H9 (cell line): ENCODE data around the gene TAGLN3. TPM values are rescaled to one million over a fixed set of nuclear protein-coding genes. Genes with fewer than 3 reads are reported as not detected.

Source experiments
- DNase-seq: peaks from one replicate; pipeline ENCODE4 v3.0.0-alpha.2; 2017
- H2AFZ ChIP-seq: one replicate; pipeline ENCODE4 v1.6.1; 2013; ENCODE audit warnings: mild to moderate bottlenecking, low read length, control low read depth, moderate library complexity
- H2AK5ac ChIP-seq: 2 replicates; pipeline ENCODE4 v1.6.1; 2013; ENCODE audit warnings: low read length, control low read depth, mixed read lengths; ENCODE audit not compliant: insufficient read length
- H2BK120ac ChIP-seq: one replicate; pipeline ENCODE4 v1.6.1; 2013; ENCODE audit warnings: low read depth, mild to moderate bottlenecking, low read length, control low read depth, inconsistent platforms; ENCODE audit not compliant: poor library complexity, severe bottlenecking
- H2BK12ac ChIP-seq: 2 replicates; pipeline ENCODE4 v1.6.1; 2013; ENCODE audit warnings: low read length, control low read depth, mixed read lengths, low read depth; ENCODE audit not compliant: insufficient read length
- H2BK15ac ChIP-seq: 2 replicates; pipeline ENCODE4 v1.6.1; 2013; ENCODE audit warnings: low read depth, low read length, control low read depth
- H2BK20ac ChIP-seq: one replicate; pipeline ENCODE4 v1.6.1; 2013; ENCODE audit warnings: low read depth, mild to moderate bottlenecking, low read length, control low read depth, inconsistent platforms; ENCODE audit not compliant: poor library complexity, severe bottlenecking
- H2BK5ac ChIP-seq: 2 replicates; pipeline ENCODE4 v1.6.1; 2013; ENCODE audit warnings: low read length, control low read depth, mixed read lengths; ENCODE audit not compliant: insufficient read length
- H3K14ac ChIP-seq: 2 replicates; pipeline ENCODE4 v1.6.1; 2013; ENCODE audit warnings: low read length, control low read depth; ENCODE audit not compliant: insufficient read depth
- H3K18ac ChIP-seq: 2 replicates; pipeline ENCODE4 v1.6.1; 2013; ENCODE audit warnings: low read depth, mild to moderate bottlenecking, mixed read lengths, low read length, control low read depth; ENCODE audit not compliant: insufficient read length
- H3K23ac ChIP-seq: 2 replicates; pipeline ENCODE4 v1.6.1; 2013; ENCODE audit warnings: low read length, control low read depth, mixed read lengths, low read depth; ENCODE audit not compliant: insufficient read length
- H3K23me2 ChIP-seq: 2 replicates; pipeline ENCODE4 v1.6.1; 2013; ENCODE audit warnings: low read depth, mild to moderate bottlenecking, mixed read lengths, low read length, control low read depth; ENCODE audit not compliant: insufficient read length, poor library complexity, severe bottlenecking
- H3K27ac ChIP-seq: 2 replicates; pipeline ENCODE4 v1.5.1; 2013; ENCODE audit warnings: low read length, control low read depth, mixed read lengths, low read depth; ENCODE audit not compliant: insufficient read length
- H3K27me3 ChIP-seq: 2 replicates; pipeline ENCODE4 v1.6.1; 2013; ENCODE audit warnings: low read length, control low read depth, inconsistent platforms; ENCODE audit not compliant: insufficient read depth
- H3K4ac ChIP-seq: 2 replicates; pipeline ENCODE4 v1.6.1; 2013; ENCODE audit warnings: low read depth, mild to moderate bottlenecking, control low read depth, inconsistent platforms, low read length, moderate library complexity
- H3K4me1 ChIP-seq: 2 replicates; pipeline ENCODE4 v1.6.1; 2013; ENCODE audit warnings: low read length, control low read depth, inconsistent platforms; ENCODE audit not compliant: insufficient read depth
- H3K4me2 ChIP-seq: 2 replicates; pipeline ENCODE4 v1.6.1; 2013; ENCODE audit warnings: low read length, control low read depth, mixed read lengths; ENCODE audit not compliant: insufficient read length, insufficient read depth
- H3K56ac ChIP-seq: 2 replicates; pipeline ENCODE4 v1.6.1; 2013; ENCODE audit warnings: low read depth, mild to moderate bottlenecking, mixed read lengths, low read length, control low read depth; ENCODE audit not compliant: insufficient read length
- H3K79me1 ChIP-seq: 2 replicates; pipeline ENCODE4 v1.6.1; 2013; ENCODE audit warnings: low read depth, mild to moderate bottlenecking, moderate library complexity, low read length, control low read depth, inconsistent platforms; ENCODE audit not compliant: insufficient read depth, poor library complexity, severe bottlenecking
- H3K79me2 ChIP-seq: 2 replicates; pipeline ENCODE4 v1.6.1; 2013; ENCODE audit warnings: low read length, control low read depth, inconsistent platforms; ENCODE audit not compliant: insufficient read depth
- H3K9ac ChIP-seq: 2 replicates; pipeline ENCODE4 v1.6.1; 2013; ENCODE audit warnings: low read length, control low read depth, mixed read lengths; ENCODE audit not compliant: insufficient read length; ENCODE audit errors: extremely low read depth
- H3K9me3 ChIP-seq: one replicate; pipeline ENCODE4 v1.6.1; 2013; ENCODE audit warnings: low read depth, low read length, inconsistent platforms; ENCODE audit not compliant: control insufficient read depth
- H3T11ph ChIP-seq: one replicate; pipeline ENCODE4 v1.6.1; 2013; ENCODE audit warnings: mild to moderate bottlenecking, low read length, control low read depth, inconsistent platforms
- H4K20me1 ChIP-seq: one replicate; pipeline ENCODE4 v1.6.1; 2013; ENCODE audit not compliant: control insufficient read depth, insufficient read length, insufficient read depth
- H4K5ac ChIP-seq: 2 replicates; pipeline ENCODE4 v1.6.1; 2013; ENCODE audit warnings: low read depth, mild to moderate bottlenecking, mixed read lengths, low read length, control low read depth; ENCODE audit not compliant: insufficient read length
- H4K8ac ChIP-seq: replicated peaks from 2 replicates; pipeline ENCODE4 v1.6.1; 2013; ENCODE audit warnings: low read length, control low read depth, mixed read lengths, low read depth; ENCODE audit not compliant: insufficient read length
- H4K91ac ChIP-seq: 2 replicates; pipeline ENCODE4 v1.6.1; 2013; ENCODE audit warnings: low read depth, mild to moderate bottlenecking, moderate library complexity, mixed read lengths, low read length, control low read depth; ENCODE audit not compliant: insufficient read length
- H3K27ac Mint-ChIP-seq, 3 experiments: 2 replicates in 2 of 3; 3 replicates in 1 of 3; pipeline ENCODE4 v1.8.0; 2020 to 2021; ENCODE audit warnings: mixed read lengths in 3 of 3, mild to moderate bottlenecking in 1 of 3, moderate library complexity in 1 of 3
- H3K27me3 Mint-ChIP-seq: 2 replicates; pipeline ENCODE4 v1.8.0; 2021; ENCODE audit warnings: low read depth, mild to moderate bottlenecking, moderate library complexity, mixed read lengths
- H3K36me3 Mint-ChIP-seq, 3 experiments: 2 replicates in 2 of 3; 3 replicates in 1 of 3; pipeline ENCODE4 v1.8.0; 2020 to 2021; ENCODE audit warnings: low read depth in 3 of 3, mixed read lengths in 3 of 3; ENCODE audit not compliant: insufficient read depth in 1 of 3
- H3K4me1 Mint-ChIP-seq, 2 experiments: 2 replicates each; pipeline ENCODE4 v1.8.0; 2020; ENCODE audit warnings: mixed read lengths in 2 of 2
- H3K4me3 Mint-ChIP-seq, 2 experiments: 2 replicates in 1 of 2; 3 replicates in 1 of 2; pipeline ENCODE4 v1.8.0; 2020 to 2021; ENCODE audit warnings: mild to moderate bottlenecking in 2 of 2, mixed read lengths in 2 of 2, moderate library complexity in 1 of 2
- H3K9me3 Mint-ChIP-seq, 2 experiments: 2 replicates in 1 of 2; 3 replicates in 1 of 2; pipeline ENCODE4 v1.8.0; 2020; ENCODE audit warnings: mild to moderate bottlenecking in 2 of 2, mixed read lengths in 2 of 2, moderate library complexity in 1 of 2
- WGBS: extraction: QIAGEN DNeasy Blood & Tissue Kit; methylation state at CpG from one replicate; pipeline ENCODE4 v1.1.7; 2013; ENCODE audit warnings: missing lambda C conversion rate, low lambda C conversion rate, mixed read lengths; ENCODE audit not compliant: insufficient read length; ENCODE audit errors: extremely low coverage; 5-methylcytosine and 5-hydroxymethylcytosine counted together
- total RNA-seq: library from RNA; stranded (reverse); gene quantifications from 2 replicates; pipeline ENCODE4 v1.2.1, GENCODE V29; 2021
- TF ChIP-seq, protein P1 (sequence below): fragments of 200-600 bp; sonication (generic); conservative IDR thresholded peaks from 3 replicates; pipeline ENCODE4 v1.8.0; 2021; ENCODE audit warnings: antibody characterized with exemption, mild to moderate bottlenecking

The TAGLN3 gene
- total RNA-seq, 1 experiment from 2014 or later: 6.4 TPM

DNA sequence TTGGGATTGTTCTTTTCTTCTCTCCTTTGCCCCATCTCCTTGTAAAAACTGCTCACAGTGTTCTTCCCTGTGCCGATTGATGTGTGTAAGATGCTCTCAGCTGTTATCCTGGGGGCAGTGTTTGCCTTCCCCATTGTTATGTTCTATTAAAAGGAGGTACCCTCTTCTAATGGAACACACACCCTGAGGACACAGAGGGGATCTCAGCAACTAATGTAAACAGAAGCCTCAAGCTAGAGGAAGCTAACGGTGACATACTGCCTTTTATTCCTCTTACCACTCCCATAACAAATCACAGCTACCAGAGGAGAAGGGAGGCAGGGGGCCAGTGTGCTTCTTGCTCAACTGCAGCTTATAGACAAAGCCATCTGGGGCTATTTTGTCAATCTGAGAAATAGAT lies 2.2 kb downstream of the TAGLN3 start:
- H2BK15ac ChIP-seq: no peak overlapping the region

More for the DNA sequence above, 2.2 kb downstream of the TAGLN3 start:
- no peak overlapping the region for H3K27ac ChIP-seq
- H2BK20ac ChIP-seq: no peak overlapping the region
- H2BK5ac ChIP-seq: no peak overlapping the region
- no peak overlapping the region for H2AFZ ChIP-seq
- H3K4me1 ChIP-seq: 0 out of 2 replicates have a peak, but pooled peaks cover 7% of the 10 kb centered on the region
- no peak overlapping the region for H2BK12ac ChIP-seq
- no peaks in the 10 kb centered on the region for H3K79me2 ChIP-seq
- WGBS: no CpG with 5 or more reads among the region's 2 CpGs
- no peaks in the 10 kb centered on the region for H3K27me3 ChIP-seq
- TF ChIP-seq, protein P1, sequence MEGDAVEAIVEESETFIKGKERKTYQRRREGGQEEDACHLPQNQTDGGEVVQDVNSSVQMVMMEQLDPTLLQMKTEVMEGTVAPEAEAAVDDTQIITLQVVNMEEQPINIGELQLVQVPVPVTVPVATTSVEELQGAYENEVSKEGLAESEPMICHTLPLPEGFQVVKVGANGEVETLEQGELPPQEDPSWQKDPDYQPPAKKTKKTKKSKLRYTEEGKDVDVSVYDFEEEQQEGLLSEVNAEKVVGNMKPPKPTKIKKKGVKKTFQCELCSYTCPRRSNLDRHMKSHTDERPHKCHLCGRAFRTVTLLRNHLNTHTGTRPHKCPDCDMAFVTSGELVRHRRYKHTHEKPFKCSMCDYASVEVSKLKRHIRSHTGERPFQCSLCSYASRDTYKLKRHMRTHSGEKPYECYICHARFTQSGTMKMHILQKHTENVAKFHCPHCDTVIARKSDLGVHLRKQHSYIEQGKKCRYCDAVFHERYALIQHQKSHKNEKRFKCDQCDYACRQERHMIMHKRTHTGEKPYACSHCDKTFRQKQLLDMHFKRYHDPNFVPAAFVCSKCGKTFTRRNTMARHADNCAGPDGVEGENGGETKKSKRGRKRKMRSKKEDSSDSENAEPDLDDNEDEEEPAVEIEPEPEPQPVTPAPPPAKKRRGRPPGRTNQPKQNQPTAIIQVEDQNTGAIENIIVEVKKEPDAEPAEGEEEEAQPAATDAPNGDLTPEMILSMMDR: no peak
- H3K79me1 ChIP-seq: no peaks in the 10 kb centered on the region
- DNase-seq: no peak
- Mint-ChIP-seq H3K27ac (no peak overlapping the region; a peak in 1 of 7 replicates), H3K9me3 (no peaks in the 10 kb centered on the region), H3K4me3 (peak overlapping the region; percentile 89 to 91; a peak in 4 of 5 replicates), H3K36me3 (peaks cover 0 to 12% (median 5%) of the 10 kb centered on the region in 3 experiments; a peak in 4 of 7 replicates), H3K27me3 (peaks cover 26% of the 10 kb centered on the region), H3K4me1 (peaks cover 32 to 51% of the 10 kb centered on the region in 2 experiments)
- no peak overlapping the region for H3K56ac ChIP-seq
- no peak overlapping the region for H3K4me2 ChIP-seq
- H4K20me1 ChIP-seq: no peaks in the 10 kb centered on the region
- no peak overlapping the region for H2AK5ac ChIP-seq
- H3K18ac ChIP-seq: no peak overlapping the region
- no peak overlapping the region for H3K14ac ChIP-seq
- H3K23me2 ChIP-seq: peaks cover 15% of the 10 kb centered on the region
- no peak overlapping the region for H4K91ac ChIP-seq
- H4K5ac ChIP-seq: no peak overlapping the region
- H3K9ac ChIP-seq: no peak overlapping the region
- H3K9me3 ChIP-seq: no peaks in the 10 kb centered on the region
- no peak overlapping the region for H3K23ac ChIP-seq
- no peak overlapping the region for H2BK120ac ChIP-seq
- H4K8ac ChIP-seq: no peak overlapping the region
- no peak overlapping the region for H3T11ph ChIP-seq
- no peak overlapping the region for H3K4ac ChIP-seq
